Testis (tissue), 2 donors: ENCODE data around the gene ALK.

ENCODE experiments used
- POLR2A ChIP-seq: fragments of 450-650 bp; IDR thresholded peaks from one replicate; pipeline ENCODE4 v1.6.1; 2017; ENCODE audit warnings: antibody characterized with exemption, mild to moderate bottlenecking, moderate library complexity
- TF ChIP-seq, protein P1 (sequence below), 3 experiments: fragments of 450-650 bp in 2 of 3; fragments of 200-600 bp in 1 of 3; sonication (generic) in 1 of 3; IDR thresholded peaks; one replicate each; pipeline ENCODE4 v1.5.1; 2016 to 2019; ENCODE audit warnings: antibody characterized with exemption in 3 of 3, mild to moderate bottlenecking in 2 of 3, moderate library complexity in 1 of 3

DNA sequence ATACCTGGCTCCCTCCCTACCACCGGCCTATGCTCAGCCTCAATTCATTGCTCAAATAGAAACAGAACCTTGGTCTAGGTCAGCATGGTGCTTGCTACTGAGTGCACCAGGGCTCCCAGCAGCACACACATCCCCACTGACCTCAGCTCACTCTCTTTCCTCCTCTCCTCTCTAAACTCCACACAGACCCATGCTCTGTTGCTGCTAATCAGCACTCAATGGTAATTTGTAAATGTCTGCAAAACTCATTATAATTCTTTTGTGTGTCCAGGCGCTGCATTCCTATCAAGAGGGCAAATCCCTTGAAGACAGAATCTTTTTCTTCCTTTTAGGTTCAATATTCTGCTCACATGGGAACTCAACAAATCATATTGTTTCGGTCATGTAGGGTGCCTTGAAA is 424.0 kb downstream of the ALK start:
- TF ChIP-seq, protein P1, sequence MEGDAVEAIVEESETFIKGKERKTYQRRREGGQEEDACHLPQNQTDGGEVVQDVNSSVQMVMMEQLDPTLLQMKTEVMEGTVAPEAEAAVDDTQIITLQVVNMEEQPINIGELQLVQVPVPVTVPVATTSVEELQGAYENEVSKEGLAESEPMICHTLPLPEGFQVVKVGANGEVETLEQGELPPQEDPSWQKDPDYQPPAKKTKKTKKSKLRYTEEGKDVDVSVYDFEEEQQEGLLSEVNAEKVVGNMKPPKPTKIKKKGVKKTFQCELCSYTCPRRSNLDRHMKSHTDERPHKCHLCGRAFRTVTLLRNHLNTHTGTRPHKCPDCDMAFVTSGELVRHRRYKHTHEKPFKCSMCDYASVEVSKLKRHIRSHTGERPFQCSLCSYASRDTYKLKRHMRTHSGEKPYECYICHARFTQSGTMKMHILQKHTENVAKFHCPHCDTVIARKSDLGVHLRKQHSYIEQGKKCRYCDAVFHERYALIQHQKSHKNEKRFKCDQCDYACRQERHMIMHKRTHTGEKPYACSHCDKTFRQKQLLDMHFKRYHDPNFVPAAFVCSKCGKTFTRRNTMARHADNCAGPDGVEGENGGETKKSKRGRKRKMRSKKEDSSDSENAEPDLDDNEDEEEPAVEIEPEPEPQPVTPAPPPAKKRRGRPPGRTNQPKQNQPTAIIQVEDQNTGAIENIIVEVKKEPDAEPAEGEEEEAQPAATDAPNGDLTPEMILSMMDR (IDR thresholded peaks at IDR 0.05): no peak
- no peak for TF ChIP-seq POLR2A
